HG02763 (cell line): ENCODE measurements around the gene RAPH1.

ENCODE experiments used
- ATAC-seq: cut with Tn5 transposase; IDR thresholded peaks from one replicate; pipeline ENCODE4 v1.9.1; 2021; ENCODE audit warnings: mild to moderate bottlenecking, moderate library complexity; ENCODE audit not compliant: unreplicated experiment

The RAPH1 gene

GRCh38 chr2:203535078-203535783 lies at the start of gene RAPH1:
RAPH1 (minus strand) TSS chr2:203535301; CDS start chr2:203495353, 39,948 bp downstream.
- peak; percentile 65 for ATAC-seq

- no peak for ATAC-seq
Measured at GRCh38 chr2:203584784-203585183, 49.7 kb upstream of the RAPH1 start.

GRCh38 chr2:203583701-203584100 lies 48.6 kb upstream of the RAPH1 start:
- peak; percentile 65 for ATAC-seq

GRCh38 chr2:203583084-203583695 lies 48.1 kb upstream of the RAPH1 start:
- ATAC-seq: no peak

- no peak for ATAC-seq
Measured at GRCh38 chr2:203582468-203582867, 47.4 kb upstream of the RAPH1 start.

- no peak for ATAC-seq
Measured at GRCh38 chr2:203580844-203581243, 45.7 kb upstream of the RAPH1 start.

- ATAC-seq: no peak
Measured at GRCh38 chr2:203579730-203580129, 44.6 kb upstream of the RAPH1 start.

- peak; percentile 84 for ATAC-seq
Measured at GRCh38 chr2:203578759-203579643, 43.9 kb upstream of the RAPH1 start.

GRCh38 chr2:203574824-203575223 lies 39.7 kb upstream of the RAPH1 start:
- no peak for ATAC-seq

GRCh38 chr2:203572316-203572715 lies 37.2 kb upstream of the RAPH1 start:
- no peak for ATAC-seq

- ATAC-seq: no peak
Measured at GRCh38 chr2:203569677-203570316, 34.7 kb upstream of the RAPH1 start.

GRCh38 chr2:203567691-203568090 lies 32.6 kb upstream of the RAPH1 start:
- ATAC-seq: no peak

GRCh38 chr2:203566161-203566560 lies 31.1 kb upstream of the RAPH1 start:
- no peak for ATAC-seq

GRCh38 chr2:203565076-203565475 lies 30.0 kb upstream of the RAPH1 start:
- no peak for ATAC-seq

- ATAC-seq: no peak
Measured at GRCh38 chr2:203562268-203562667, 27.2 kb upstream of the RAPH1 start.

- ATAC-seq: no peak
Measured at GRCh38 chr2:203559641-203560040, 24.5 kb upstream of the RAPH1 start.

- no peak for ATAC-seq
Measured at GRCh38 chr2:203553784-203554183, 18.7 kb upstream of the RAPH1 start.

- no peak for ATAC-seq
Measured at GRCh38 chr2:203551778-203552177, 16.7 kb upstream of the RAPH1 start.

GRCh38 chr2:203550266-203550665 lies 15.2 kb upstream of the RAPH1 start:
- ATAC-seq: no peak

GRCh38 chr2:203549406-203549805 lies 14.3 kb upstream of the RAPH1 start:
- ATAC-seq: no peak

GRCh38 chr2:203548887-203549286 lies 13.8 kb upstream of the RAPH1 start:
- ATAC-seq: no peak
